GM19035 (cell line): ENCODE measurements around the gene CACNA1C.
"Not testable (repeated sequence)": the region's sequence is repeated elsewhere in the genome, so short reads cannot be mapped to it uniquely, and the experiment has no call there.

Experiments used
- ATAC-seq: cut with Tn5 transposase; IDR thresholded peaks from one replicate; pipeline ENCODE4 v1.9.1; 2021; ENCODE audit not compliant: unreplicated experiment

CACNA1C gene

DNA sequence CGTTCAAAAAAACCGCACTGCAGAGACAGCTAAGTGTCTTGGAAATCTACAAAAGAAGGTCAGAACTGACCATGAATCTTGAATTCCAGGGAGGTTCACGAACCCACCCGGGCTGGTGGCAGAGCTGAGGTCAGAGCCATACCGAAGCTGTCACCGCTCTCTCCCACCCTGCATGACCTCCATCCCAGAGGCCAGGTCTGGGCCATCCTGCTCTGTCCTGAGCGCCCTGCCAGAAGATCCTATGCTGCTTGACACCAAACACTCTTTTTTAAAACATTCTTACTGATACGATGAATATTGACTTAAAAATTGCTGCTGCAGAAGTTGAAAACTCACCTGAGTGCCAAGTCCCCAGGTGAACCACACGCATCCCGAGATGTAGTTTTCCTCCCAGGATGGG is 412.9 kb downstream of the CACNA1C start:
- ATAC-seq: no peak

DNA sequence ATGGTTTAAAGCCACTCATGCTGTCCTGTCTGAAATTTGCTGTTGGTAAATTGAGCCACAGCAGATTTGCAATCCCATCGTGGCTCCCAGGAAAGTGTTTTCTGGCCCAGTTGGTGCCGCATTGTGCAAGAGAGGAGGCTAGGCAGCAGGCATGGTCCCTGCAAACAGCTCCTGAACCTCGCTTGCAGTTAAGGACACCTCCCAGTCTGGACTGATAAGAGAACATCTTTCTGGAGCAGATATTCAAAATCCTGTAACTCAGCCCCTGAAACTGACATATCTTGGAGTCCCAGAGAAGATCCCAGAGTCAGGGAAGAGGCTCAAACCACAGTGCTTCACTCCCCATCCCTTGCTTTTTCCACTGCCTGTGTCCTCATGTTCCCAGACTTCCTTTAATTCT is 413.4 kb downstream of the CACNA1C start:
- no peak for ATAC-seq

DNA sequence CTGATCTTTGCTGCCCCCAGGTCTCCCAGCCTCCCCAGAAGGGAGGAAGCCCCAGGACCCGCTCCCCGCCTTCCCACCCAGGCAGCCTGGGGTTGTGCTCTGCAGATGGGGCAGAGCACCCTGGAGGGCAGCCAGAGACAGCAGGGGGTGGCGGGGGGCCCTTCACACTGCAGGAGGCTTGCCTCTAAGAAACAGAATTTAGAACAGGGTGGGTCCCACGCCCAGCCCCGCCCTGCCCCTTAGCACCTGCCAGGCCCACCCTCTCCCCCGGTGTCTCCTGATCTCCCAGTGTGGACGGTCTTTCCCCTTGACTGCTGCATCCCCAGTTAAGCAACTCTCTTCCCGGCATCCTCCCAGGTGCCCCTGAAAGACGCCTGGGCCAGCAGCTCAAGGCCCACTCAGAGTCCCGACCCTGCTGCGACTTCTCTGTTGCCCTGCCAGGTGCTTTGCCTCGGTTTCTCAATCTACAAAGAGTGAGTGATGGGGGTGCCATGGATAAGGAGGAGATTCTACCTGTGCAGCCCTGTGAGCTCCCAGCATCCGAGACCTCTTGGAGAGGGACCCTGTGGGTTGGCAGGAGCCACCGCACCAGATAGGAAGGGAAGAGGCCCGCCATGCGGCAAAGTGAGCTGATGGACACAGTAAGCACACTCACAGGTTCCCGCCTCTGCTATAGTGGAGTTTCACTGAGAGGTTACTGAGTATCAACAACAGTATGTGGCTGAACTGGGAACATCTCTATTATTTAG is 414.8 kb downstream of the CACNA1C start:
- ATAC-seq: no peak

DNA sequence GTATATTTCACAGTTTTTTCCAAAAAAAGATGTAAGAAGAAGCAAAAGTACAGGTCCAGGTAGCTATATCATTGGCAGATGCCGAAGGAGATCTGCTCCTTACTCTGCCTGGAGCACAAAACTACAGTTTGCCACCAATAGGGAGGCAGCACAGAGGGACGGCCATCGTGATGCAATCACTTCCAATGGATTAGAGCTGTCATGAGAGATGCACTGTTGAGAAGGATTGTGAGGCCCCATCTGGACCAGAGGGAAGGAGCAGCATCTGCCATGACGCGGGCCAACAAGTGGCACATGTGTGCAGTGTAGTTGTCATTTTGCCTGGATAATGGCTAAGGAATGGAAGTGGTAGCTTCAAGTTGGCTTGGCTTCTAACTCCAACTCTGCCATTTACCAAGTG is 423.2 kb downstream of the CACNA1C start:
- no peak for ATAC-seq

DNA sequence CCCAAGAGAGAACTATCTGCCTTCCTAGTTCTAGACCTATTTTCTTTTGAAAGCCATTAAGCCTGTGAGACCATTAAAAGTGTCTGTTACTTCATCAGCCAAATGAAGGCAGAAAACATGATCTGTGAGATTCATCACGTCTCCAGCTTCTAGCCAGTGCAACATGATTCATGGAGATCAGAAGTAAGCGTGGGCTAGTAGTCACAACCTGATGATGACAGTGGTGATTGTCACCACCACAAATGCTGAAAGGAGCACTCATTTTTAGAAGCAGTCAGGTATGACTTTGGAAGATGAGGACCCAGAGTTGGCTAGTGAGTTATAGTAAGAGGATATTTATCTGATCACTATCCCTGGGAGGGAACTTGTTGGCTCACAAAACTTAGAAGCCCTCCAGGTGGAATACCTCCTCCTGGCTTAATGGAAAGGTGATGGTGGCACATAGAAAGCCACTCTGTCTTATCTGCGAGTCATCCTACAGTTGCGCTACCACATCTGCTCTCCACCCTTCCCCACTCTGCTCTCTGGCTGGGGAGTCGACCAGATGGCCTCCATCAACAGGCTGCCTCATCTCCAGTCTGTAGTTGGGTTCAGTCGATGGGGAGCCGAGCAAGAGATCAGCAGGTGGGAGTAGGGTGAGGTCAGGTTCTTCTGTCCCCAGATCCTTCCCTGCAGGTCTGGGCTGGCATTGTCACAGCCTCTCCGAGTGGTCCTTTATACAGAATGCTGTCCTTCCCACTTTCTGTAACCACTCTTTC is 424.4 kb downstream of the CACNA1C start:
- no peak for ATAC-seq

DNA sequence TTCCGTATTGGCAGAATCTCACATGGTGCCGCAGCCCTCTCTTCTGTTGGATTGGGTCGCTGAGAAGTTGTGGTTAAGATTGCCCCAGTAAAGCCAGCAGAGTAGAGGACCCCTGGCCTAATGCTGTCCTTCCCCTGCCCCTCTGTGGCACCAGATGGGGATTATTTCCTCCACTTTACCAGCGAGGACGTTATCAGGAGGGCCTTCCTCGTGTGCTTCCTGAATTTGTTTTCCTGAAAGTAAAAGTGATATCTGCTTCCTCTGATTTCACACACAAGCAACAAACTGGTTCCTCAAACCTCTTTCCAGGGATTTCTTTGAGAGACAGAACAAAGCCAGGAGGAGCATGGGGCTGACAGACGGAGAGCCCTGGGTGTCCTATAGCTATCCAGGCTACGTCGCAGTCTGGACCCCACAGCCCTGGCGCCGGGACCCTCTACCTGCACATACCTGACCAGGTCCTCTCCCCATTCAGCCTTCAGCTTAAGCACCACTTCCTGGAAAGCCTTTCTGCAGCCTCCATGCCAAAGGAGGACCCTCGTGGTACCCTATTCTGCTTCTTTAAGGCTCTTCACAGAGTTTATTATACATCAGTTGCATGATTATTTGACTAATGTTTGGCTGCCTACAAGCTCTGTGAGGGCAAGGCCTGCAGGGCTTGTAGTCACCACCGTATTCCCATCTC is 427.2 kb downstream of the CACNA1C start:
- ATAC-seq: no peak

DNA sequence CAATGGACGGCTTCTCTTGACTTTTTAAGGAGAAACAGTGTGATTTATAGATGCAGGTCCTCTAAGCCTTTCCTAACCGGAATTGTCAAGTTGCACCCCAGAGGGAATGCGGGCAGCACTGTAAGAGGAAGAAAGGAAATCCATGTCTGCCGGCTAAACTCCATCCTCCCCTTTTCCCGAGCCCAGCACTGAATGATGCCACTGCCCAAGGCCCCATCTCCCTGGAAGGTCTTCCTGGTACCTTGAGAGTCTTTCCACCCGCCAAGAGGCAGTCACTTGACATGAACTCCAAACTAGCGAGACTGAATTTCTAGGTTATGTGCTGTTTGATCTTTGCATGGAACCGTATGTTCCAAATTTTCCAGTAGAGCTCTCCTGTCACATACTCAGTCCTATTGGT is 428.6 kb downstream of the CACNA1C start:
- no peak for ATAC-seq

DNA sequence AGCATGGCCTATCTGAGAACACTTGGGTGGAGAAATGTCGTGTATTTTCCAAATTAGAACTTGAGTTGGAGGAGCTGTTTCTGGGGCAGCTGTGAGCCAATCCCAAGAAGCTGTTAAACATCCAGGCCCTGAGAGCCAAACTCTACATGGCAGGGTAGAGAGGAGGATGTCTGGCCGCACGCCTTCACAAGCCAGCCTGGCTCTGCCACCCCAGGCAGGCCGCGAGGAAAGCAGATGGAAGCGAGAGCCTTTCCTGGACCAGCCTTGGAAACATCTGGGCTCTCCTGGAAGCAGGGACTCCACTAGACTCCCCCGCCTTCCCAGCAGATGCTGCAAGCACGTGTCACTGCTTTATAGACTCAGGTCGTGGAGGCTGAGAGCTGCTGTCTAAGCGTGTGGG is 429.2 kb downstream of the CACNA1C start:
- no peak for ATAC-seq

DNA sequence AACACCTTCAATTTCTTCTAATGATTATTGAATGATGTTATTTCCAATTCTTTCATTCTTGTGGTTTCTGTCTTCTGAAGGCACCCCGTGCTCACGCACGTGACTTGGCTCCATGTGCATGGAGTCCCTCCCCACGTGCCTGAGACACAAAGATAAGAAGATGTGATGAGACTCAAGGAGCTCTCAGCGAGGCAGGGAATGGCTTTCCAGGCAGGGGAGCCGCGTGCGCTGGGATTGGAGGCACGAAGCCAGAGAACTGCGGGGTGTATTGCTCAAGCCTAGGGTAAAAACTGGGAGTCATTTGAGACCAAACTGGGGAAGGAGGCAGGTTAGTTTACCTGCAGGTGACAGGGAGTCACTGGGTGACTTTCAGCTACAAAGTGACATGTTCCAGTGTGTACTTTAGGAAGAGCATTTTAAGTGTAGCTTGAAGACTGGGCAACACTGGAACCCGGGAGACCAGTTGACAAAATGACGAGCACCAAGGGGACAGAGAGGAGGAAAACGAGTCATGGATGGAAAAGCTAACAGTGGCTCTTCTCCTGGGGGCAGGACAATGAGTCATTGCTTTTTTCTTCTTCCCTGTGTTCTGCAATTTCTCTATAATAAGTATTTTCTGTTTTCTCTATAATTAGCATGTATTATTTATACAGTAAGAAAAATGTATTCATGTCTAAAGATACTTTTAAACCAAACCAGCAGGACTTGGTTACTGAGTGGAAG is 430.3 kb downstream of the CACNA1C start:
- no peak for ATAC-seq

DNA sequence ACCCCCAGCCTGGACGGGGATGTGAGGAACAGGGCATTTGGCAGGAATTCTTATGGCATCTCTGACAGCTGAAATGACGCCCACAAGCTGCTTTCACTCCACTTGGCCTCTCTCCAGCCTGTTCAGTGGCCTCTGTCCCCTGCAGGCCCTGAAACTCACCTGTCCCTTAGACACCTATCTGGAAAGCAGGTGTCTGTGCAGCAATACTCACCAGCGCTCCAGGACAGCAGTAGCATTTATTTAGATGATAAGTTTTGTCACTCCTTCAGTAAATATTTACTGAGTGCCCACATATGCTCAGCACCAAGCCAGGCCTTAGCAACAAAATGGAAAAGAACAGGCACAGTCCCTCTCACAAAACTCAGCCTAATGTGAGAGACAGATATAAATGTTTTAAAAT is 430.9 kb downstream of the CACNA1C start:
- ATAC-seq: no peak

DNA sequence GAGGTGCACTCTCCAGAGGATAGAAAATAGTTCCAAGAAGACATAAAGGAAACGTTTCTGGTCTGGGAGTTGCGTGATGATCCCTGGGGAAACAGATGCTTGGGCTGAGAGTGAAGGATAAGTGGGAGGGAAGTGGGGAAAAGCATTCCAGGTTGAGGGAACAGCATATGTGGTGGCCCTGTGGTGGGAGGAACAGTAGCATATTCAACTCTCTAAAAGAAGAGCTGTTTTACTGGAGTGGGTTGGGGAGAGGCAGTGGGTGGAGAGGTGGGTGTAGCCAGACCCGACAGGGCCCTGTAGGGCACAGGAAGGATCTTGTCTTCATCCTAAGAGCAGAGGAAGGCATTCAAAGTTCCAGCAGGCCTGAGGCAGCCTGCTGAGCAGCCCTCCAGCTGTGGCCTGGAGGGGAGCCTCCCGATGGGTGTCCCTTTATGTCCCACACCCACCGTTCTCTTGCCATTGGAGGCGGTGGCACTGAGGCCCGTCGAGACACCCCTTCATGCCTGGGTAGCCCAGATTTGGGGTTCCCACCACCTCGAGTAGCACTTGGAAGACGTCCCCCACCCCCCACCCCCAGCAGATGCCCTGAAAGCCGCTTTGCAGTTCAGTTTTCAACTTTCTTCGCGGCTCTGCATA is 431.5 kb downstream of the CACNA1C start:
- ATAC-seq: no peak

DNA sequence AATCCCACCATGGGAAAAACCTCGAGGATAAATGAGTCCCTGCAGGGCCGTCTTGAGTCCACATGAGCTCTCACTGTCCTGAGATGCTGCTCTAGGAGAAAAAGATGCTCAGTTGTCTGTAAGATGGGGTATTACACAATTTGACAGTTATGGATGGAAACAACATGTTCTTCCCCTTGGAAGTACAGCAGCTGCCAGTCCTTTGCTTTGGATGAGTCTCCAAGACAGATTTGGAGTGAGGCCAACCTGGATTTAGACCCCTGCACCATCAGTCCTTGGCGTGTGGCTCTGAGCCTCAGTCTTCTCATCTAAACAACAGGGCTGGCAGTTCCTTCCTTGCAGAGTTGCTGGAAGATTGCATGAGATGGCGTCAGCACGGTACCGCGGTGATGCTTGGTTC is 432.9 kb downstream of the CACNA1C start:
- ATAC-seq: no peak

DNA sequence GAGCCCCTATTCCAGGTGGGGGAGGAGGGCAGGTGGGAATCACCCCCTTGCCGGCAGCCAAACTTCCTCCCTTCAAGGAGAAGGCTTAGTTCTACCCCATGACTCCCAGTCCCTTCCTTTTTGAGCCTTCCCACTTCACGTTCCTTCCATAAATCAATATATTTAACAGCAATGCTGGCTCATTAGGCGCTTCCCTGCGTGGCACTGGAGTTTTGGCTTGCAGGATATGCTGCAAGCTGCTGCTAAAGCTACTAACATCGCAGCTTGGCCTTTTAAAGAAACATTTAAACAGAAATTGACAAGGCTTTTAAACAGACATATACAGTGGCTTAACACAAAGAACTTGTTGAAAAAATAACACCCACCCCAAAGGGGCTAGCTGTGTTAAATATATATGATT is 434.0 kb downstream of the CACNA1C start:
- ATAC-seq: no peak

DNA sequence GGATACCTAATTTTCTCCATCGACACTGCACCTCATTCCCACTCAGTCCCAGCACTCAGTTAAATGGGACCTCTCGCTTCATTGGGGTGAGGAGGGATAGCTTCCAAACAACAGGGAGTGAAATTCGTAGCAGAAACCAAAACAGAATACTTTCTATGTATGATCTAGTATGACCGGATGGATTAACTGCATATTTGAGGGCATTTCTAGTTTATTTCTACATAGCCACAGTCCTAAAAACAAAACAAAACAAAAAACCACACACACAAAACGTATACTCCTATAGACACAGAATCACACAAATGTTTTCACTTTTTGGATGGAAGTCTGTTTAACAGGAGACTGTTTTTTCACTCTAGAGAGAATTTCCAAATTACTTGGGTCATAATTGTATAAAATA is 434.5 kb downstream of the CACNA1C start:
- no peak for ATAC-seq

DNA sequence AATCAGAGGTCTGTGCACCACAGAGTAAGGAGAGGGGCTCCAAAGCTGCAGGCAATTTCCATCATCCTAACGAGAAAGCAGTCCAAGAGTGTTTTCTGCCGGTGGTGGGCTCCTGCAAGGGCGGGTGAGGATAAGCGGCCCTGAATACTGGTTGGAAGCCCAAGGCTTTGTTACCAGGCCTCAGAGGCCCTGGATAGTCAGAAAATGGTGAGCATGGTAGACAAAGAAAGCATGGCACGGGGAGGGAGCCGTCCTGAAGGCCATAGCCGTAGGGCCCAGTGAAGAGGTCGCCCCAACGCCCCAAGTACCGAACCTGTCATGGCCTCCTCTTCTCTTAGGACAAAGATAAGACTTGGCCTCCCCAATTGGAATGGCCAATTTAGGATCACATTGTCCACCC is 435.3 kb downstream of the CACNA1C start:
- ATAC-seq: no peak

DNA sequence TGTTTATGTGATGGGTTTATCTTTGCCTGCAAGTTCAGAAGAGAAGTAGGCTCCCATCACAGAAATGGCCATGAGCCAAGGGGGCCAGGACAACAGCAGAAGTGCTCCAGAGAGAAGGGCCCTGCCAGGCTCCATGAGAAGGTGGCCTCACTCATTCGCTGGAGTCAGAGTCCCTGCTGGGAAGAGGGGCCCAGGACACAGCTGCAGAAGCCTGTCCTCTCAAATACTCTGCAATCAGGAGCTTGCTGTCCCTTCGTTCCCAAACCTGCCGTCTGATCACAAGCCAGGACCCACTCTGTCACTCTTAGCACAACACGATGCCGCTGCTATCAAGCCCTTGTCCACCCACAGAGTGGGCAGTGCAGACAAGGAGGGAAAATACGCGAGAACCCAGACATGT is 435.8 kb downstream of the CACNA1C start:
- no peak for ATAC-seq

DNA sequence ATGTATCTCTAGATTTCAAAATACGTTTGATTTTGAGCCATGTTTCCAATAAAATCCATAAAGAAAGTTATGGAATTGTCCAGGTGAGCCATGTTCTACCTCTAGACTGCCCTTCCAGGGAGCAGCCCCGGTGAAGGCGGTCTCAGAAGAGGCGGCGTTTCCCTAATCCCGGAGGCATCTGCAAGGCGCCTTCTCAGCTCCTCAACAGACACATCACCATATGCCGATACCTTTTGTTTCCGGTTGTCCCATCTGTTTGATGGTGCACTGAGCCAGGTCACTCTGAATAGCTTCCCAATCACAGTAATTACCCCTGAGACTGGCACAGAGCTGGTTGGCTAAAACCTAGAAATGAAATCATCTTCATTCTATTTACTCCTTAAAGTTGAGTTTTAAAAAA is 436.5 kb downstream of the CACNA1C start:
- no peak for ATAC-seq

DNA sequence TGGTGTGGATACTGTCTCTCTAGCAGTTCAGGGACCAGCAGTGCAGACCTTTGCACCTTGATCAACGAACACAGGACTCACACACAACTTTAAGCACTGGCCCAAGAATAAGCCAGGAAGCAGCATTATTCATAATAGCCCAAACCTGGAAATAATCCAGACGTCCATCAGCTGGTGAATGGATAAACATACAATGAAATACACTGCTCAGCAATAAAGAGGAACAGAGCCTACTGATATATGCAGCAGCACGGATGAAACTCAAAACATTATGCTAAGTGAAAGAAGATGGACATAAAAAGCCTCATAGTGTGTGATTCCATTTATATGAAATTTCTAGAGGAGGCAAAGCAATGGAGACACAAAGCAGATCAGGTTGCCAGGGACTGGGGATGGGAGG is 438.0 kb downstream of the CACNA1C start:
- ATAC-seq: no peak

DNA sequence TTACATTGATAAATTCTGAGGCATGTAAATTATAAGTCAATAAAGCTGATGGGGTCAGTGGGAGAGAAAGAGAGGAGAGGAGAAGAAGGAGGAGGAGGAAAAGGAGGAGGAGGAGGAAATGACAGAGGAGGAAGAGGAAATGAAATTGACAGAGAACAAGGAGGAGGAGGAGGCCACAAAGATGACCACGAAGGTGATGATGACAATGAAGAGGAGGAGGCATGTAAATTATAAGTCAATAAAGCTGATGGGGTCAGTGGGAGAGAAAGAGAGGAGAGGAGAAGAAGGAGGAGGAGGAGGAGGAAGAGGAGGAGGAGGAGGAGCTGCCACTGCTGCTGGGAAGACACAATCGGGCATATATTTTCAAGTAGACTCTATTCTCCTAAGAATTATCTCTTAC is 438.6 kb downstream of the CACNA1C start:
- not testable (repeated sequence) for ATAC-seq

DNA sequence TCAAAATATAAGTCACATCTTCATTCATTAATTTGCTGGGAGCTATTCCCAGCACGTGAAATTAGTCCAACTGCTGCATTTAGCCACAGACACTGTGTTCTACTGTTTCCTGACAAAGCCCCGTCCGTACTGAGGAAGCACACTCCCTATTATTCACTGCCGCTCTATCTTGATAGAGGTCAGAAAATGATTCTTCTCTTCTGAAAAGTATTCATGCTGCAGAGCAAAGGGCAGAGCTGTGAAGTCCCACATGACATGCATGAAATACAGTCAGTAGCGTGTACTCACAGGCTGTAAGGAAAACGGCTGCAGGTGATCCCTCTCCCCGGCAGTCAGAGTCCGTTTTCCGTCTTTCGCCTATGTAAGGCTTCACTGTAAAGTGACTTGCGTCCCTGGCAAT is 439.4 kb downstream of the CACNA1C start:
- ATAC-seq: no peak

DNA sequence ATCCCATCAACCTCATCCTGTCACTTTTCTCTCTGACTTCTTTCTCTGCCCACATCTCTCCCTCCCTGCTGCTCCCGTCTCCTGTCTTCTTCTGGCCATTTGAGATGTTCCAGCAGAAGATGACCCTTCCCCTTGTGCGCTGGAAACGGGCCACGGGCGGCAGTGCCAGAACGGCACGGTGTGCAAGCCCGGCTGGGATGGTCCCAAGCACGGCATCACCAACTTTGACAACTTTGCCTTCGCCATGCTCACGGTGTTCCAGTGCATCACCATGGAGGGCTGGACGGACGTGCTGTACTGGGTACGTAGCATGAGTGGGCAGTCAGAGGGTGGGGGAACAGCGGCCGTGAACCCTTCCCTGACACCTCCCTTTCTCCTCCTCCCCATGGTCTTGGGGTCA is 440.3 kb downstream of the CACNA1C start:
- no peak for ATAC-seq
